WTC11 (cell line): ENCODE measurements around the gene CCDC141.

Experiments
- ATF3 ChIP-seq: sonication (generic); formaldehyde crosslinking; conservative IDR thresholded peaks from 2 replicates; pipeline ENCODE4 v1.8.1; 2022; ENCODE audit warnings: mild to moderate bottlenecking, missing genetic modification reagents
- E2F5 ChIP-seq: sonication (generic); formaldehyde crosslinking; IDR thresholded peaks from 2 replicates; pipeline ENCODE4 v1.8.1; 2022; ENCODE audit warnings: mild to moderate bottlenecking, moderate library complexity, missing genetic modification reagents
- ELF4 ChIP-seq: sonication (generic); formaldehyde crosslinking; IDR thresholded peaks from 2 replicates; pipeline ENCODE4 v1.8.1; 2022; ENCODE audit warnings: low read depth, mild to moderate bottlenecking, moderate library complexity, missing genetic modification reagents
- FOXP1 ChIP-seq: sonication (generic); formaldehyde crosslinking; IDR thresholded peaks from 2 replicates; pipeline ENCODE4 v1.8.0; 2022; ENCODE audit warnings: missing genetic modification reagents, mild to moderate bottlenecking, moderate library complexity, borderline replicate concordance
- SMAD4 ChIP-seq: sonication (generic); formaldehyde crosslinking; IDR thresholded peaks from 2 replicates; pipeline ENCODE4 v1.8.0; 2022; ENCODE audit warnings: mild to moderate bottlenecking, missing genetic modification reagents
- STAT6 ChIP-seq: sonication (generic); formaldehyde crosslinking; conservative IDR thresholded peaks from 2 replicates; pipeline ENCODE4 v1.8.1; 2023; ENCODE audit warnings: mild to moderate bottlenecking, low read depth, missing genetic modification reagents, moderate library complexity
- TP53 ChIP-seq: sonication (generic); formaldehyde crosslinking; IDR thresholded peaks from 2 replicates; pipeline ENCODE4 v1.8.1; 2023; ENCODE audit warnings: mild to moderate bottlenecking, missing genetic modification reagents
- USF1 ChIP-seq: sonication (generic); formaldehyde crosslinking; IDR thresholded peaks from 2 replicates; pipeline ENCODE4 v1.8.0; 2022; ENCODE audit warnings: mild to moderate bottlenecking, missing genetic modification reagents
- TF ChIP-seq, protein P1 (sequence below): fragments of 200-600 bp; IDR thresholded peaks from 2 replicates; pipeline ENCODE4 v1.8.0; 2022; ENCODE audit warnings: antibody characterized with exemption

GRCh38 chr2:179020156-179020750 lies 29.7 kb downstream of the CCDC141 start:
- TF ChIP-seq ELF4 (CRISPR knock-in tag) (no peak), SMAD4 (CRISPR knock-in tag) (no peak), USF1 (no peak), ATF3 (CRISPR knock-in tag) (no peak), E2F5 (no peak), STAT6 (CRISPR knock-in tag) (no peak), FOXP1 (CRISPR knock-in tag) (no peak), TP53 (no peak)
- TF ChIP-seq, protein P1, sequence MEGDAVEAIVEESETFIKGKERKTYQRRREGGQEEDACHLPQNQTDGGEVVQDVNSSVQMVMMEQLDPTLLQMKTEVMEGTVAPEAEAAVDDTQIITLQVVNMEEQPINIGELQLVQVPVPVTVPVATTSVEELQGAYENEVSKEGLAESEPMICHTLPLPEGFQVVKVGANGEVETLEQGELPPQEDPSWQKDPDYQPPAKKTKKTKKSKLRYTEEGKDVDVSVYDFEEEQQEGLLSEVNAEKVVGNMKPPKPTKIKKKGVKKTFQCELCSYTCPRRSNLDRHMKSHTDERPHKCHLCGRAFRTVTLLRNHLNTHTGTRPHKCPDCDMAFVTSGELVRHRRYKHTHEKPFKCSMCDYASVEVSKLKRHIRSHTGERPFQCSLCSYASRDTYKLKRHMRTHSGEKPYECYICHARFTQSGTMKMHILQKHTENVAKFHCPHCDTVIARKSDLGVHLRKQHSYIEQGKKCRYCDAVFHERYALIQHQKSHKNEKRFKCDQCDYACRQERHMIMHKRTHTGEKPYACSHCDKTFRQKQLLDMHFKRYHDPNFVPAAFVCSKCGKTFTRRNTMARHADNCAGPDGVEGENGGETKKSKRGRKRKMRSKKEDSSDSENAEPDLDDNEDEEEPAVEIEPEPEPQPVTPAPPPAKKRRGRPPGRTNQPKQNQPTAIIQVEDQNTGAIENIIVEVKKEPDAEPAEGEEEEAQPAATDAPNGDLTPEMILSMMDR: peak; percentile 52
